ENCODE data around the gene TTC8. TPM values are rescaled to one million over a fixed set of nuclear protein-coding genes. Genes with fewer than 3 reads are reported as not detected.
"Not testable (repeated sequence)": the region's sequence is repeated elsewhere in the genome, so short reads cannot be mapped to it uniquely, and the experiment has no call there.

TTC8 gene
- total RNA-seq, 1 donor from 2014 or later = 12.0 TPM

- peaks cover 0 to 2% (median 0%) of the 10 kb centered on the region in 3 donors for H3K36me3 ChIP-seq (ENCODE audit: control insufficient read depth in 3 of 3, insufficient read depth in 3 of 3, low read length in 3 of 3)
- no peaks in the 10 kb centered on the region for H3K4me1 ChIP-seq (ENCODE audit: control insufficient read depth in 3 of 3, insufficient read depth in 3 of 3, low read length in 3 of 3)
- H3K9ac ChIP-seq (ENCODE audit: low read depth in 1 of 3, low read length in 3 of 3) = no peak overlapping the region
Measured at GRCh38 chr14:88856786-88857366, 32.4 kb downstream of the TTC8 start.

GRCh38 chr14:88857861-88858260, 33.4 kb downstream of the TTC8 start:
- not testable (repeated sequence) for H3K9ac ChIP-seq (ENCODE audit: low read depth in 1 of 3, low read length in 3 of 3); H3K36me3 ChIP-seq (ENCODE audit: control insufficient read depth in 3 of 3, insufficient read depth in 3 of 3, low read length in 3 of 3); H3K27me3 ChIP-seq (ENCODE audit: control insufficient read depth in 3 of 3, insufficient read depth in 3 of 3, low read length in 3 of 3); H3K27ac ChIP-seq (ENCODE audit: low read depth, low read length); H3K4me3 ChIP-seq (ENCODE audit: low read length in 3 of 3); H3K9me3 ChIP-seq (ENCODE audit: control insufficient read depth in 3 of 3, low read length in 3 of 3); H3K4me1 ChIP-seq (ENCODE audit: control insufficient read depth in 3 of 3, insufficient read depth in 3 of 3, low read length in 3 of 3)

More at GRCh38 chr14:88856786-88857366, 32.4 kb downstream of the TTC8 start:
- Histone ChIP-seq H3K4me3 (ENCODE audit: low read length in 3 of 3) (no peak overlapping the region), H3K9me3 (ENCODE audit: control insufficient read depth in 3 of 3, low read length in 3 of 3) (no peaks in the 10 kb centered on the region), H3K27me3 (ENCODE audit: control insufficient read depth in 3 of 3, insufficient read depth in 3 of 3, low read length in 3 of 3) (no peaks in the 10 kb centered on the region), H3K27ac (ENCODE audit: low read depth, low read length) (no peak overlapping the region)

GRCh38 chr14:88859118-88859517, 34.7 kb downstream of the TTC8 start:
- H3K27ac ChIP-seq (ENCODE audit: low read depth, low read length); H3K9me3 ChIP-seq (ENCODE audit: control insufficient read depth in 3 of 3, low read length in 3 of 3); H3K27me3 ChIP-seq (ENCODE audit: control insufficient read depth in 3 of 3, insufficient read depth in 3 of 3, low read length in 3 of 3); H3K9ac ChIP-seq (ENCODE audit: low read depth in 1 of 3, low read length in 3 of 3); H3K36me3 ChIP-seq (ENCODE audit: control insufficient read depth in 3 of 3, insufficient read depth in 3 of 3, low read length in 3 of 3); H3K4me1 ChIP-seq (ENCODE audit: control insufficient read depth in 3 of 3, insufficient read depth in 3 of 3, low read length in 3 of 3); H3K4me3 ChIP-seq (ENCODE audit: low read length in 3 of 3): not testable (repeated sequence)

DNA sequence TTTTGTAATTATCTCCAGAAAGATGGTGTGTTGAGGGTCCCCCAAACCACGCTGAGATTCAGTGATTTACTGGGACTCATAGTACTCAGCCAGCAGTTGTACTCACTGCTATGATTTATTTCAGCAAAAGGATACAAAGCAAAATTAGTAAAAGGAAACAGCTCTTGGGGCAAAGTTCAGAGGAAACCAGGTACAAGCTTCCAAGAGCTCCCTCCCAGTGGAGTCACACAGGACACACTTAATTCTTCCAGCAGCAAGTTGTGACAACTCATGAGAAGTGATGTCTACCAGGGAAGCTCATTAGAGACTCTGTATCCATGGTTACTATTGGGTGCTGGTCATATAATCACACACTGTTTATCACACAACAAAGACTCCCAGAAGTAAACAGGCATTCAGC, 38.7 kb downstream of the TTC8 start:
- H3K27ac ChIP-seq (ENCODE audit: low read depth, low read length) = no peak overlapping the region
- no peaks in the 10 kb centered on the region for H3K9me3 ChIP-seq (ENCODE audit: control insufficient read depth in 3 of 3, low read length in 3 of 3)
- H3K36me3 ChIP-seq (ENCODE audit: control insufficient read depth in 3 of 3, insufficient read depth in 3 of 3, low read length in 3 of 3) = peaks cover 0 to 2% (median 0%) of the 10 kb centered on the region in 3 donors
- no peaks in the 10 kb centered on the region for H3K4me1 ChIP-seq (ENCODE audit: control insufficient read depth in 3 of 3, insufficient read depth in 3 of 3, low read length in 3 of 3)
- H3K9ac ChIP-seq (ENCODE audit: low read depth in 1 of 3, low read length in 3 of 3) = no peak overlapping the region
- no peaks in the 10 kb centered on the region for H3K27me3 ChIP-seq (ENCODE audit: control insufficient read depth in 3 of 3, insufficient read depth in 3 of 3, low read length in 3 of 3)
- no peak overlapping the region for H3K4me3 ChIP-seq (ENCODE audit: low read length in 3 of 3)

DNA sequence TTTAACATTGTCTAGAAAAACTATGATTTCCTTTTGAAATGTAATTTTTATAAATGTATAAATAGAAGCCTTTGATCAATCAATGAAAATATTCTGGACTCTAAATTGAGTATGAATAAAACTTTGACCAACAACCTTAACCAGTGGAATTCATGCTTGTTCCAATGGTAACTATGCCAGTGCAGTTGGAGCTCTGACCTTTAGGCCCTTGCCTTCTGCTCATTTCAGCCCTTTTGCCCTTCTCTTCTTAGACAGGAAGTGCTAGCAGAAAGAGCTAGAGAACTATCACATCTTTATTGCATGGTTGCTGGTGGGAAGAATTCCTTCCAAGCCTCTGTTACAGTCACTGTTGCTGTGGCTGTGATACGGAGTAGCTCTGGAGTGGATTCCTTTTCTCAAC, 39.7 kb downstream of the TTC8 start:
- Histone ChIP-seq H3K27ac (ENCODE audit: low read depth, low read length) (no peak overlapping the region), H3K36me3 (ENCODE audit: control insufficient read depth in 3 of 3, insufficient read depth in 3 of 3, low read length in 3 of 3) (peaks cover 0 to 2% (median 0%) of the 10 kb centered on the region in 3 donors), H3K4me3 (ENCODE audit: low read length in 3 of 3) (no peak overlapping the region), H3K4me1 (ENCODE audit: control insufficient read depth in 3 of 3, insufficient read depth in 3 of 3, low read length in 3 of 3) (no peaks in the 10 kb centered on the region), H3K27me3 (ENCODE audit: control insufficient read depth in 3 of 3, insufficient read depth in 3 of 3, low read length in 3 of 3) (no peaks in the 10 kb centered on the region), H3K9ac (ENCODE audit: low read depth in 1 of 3, low read length in 3 of 3) (no peak overlapping the region), H3K9me3 (ENCODE audit: control insufficient read depth in 3 of 3, low read length in 3 of 3) (no peaks in the 10 kb centered on the region)

GRCh38 chr14:88866305-88866704, 41.9 kb downstream of the TTC8 start:
- Histone ChIP-seq H3K9me3 (ENCODE audit: control insufficient read depth in 3 of 3, low read length in 3 of 3) (no peaks in the 10 kb centered on the region), H3K4me3 (ENCODE audit: low read length in 3 of 3) (no peak overlapping the region), H3K4me1 (ENCODE audit: control insufficient read depth in 3 of 3, insufficient read depth in 3 of 3, low read length in 3 of 3) (no peaks in the 10 kb centered on the region), H3K27me3 (ENCODE audit: control insufficient read depth in 3 of 3, insufficient read depth in 3 of 3, low read length in 3 of 3) (no peaks in the 10 kb centered on the region), H3K9ac (ENCODE audit: low read depth in 1 of 3, low read length in 3 of 3) (no peak overlapping the region), H3K27ac (ENCODE audit: low read depth, low read length) (no peak overlapping the region), H3K36me3 (ENCODE audit: control insufficient read depth in 3 of 3, insufficient read depth in 3 of 3, low read length in 3 of 3) (peaks cover 0 to 2% (median 0%) of the 10 kb centered on the region in 3 donors)

- H3K4me1 ChIP-seq (ENCODE audit: control insufficient read depth in 3 of 3, insufficient read depth in 3 of 3, low read length in 3 of 3) = no peaks in the 10 kb centered on the region
- H3K4me3 ChIP-seq (ENCODE audit: low read length in 3 of 3) = no peak overlapping the region
- H3K9me3 ChIP-seq (ENCODE audit: control insufficient read depth in 3 of 3, low read length in 3 of 3) = no peaks in the 10 kb centered on the region
- no peak overlapping the region for H3K9ac ChIP-seq (ENCODE audit: low read depth in 1 of 3, low read length in 3 of 3)
- peaks cover 0 to 4% (median 0%) of the 10 kb centered on the region in 3 donors for H3K36me3 ChIP-seq (ENCODE audit: control insufficient read depth in 3 of 3, insufficient read depth in 3 of 3, low read length in 3 of 3)
- no peak overlapping the region for H3K27ac ChIP-seq (ENCODE audit: low read depth, low read length)
- H3K27me3 ChIP-seq (ENCODE audit: control insufficient read depth in 3 of 3, insufficient read depth in 3 of 3, low read length in 3 of 3) = no peaks in the 10 kb centered on the region
Measured at GRCh38 chr14:88868558-88869159, 44.2 kb downstream of the TTC8 start.

DNA sequence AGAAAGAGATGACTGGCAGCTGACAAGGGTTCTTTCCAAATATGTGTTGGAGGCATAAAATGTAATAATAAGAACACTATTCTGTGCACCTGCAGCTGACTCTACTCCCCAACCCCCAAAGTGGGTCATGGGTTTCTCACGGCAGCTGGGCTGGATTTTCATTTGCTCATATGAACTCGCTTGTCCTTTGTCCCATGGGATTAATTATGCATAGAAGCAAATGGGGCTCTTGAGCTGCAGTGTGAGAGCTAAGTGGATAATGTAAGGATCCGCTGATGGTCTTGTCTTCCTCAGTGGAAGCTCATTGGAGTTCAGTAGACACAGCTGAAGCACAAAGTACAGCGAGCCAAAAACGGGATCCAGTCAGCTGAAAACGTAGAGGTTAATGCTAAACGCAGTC, 46.3 kb downstream of the TTC8 start:
- Histone ChIP-seq H3K9me3 (ENCODE audit: control insufficient read depth in 3 of 3, low read length in 3 of 3) (no peaks in the 10 kb centered on the region), H3K36me3 (ENCODE audit: control insufficient read depth in 3 of 3, insufficient read depth in 3 of 3, low read length in 3 of 3) (peaks cover 0 to 4% (median 0%) of the 10 kb centered on the region in 3 donors), H3K4me1 (ENCODE audit: control insufficient read depth in 3 of 3, insufficient read depth in 3 of 3, low read length in 3 of 3) (no peaks in the 10 kb centered on the region), H3K9ac (ENCODE audit: low read depth in 1 of 3, low read length in 3 of 3) (no peak overlapping the region), H3K4me3 (ENCODE audit: low read length in 3 of 3) (no peak overlapping the region), H3K27ac (ENCODE audit: low read depth, low read length) (no peak overlapping the region), H3K27me3 (ENCODE audit: control insufficient read depth in 3 of 3, insufficient read depth in 3 of 3, low read length in 3 of 3) (no peaks in the 10 kb centered on the region)

- Histone ChIP-seq H3K9me3 (ENCODE audit: control insufficient read depth in 3 of 3, low read length in 3 of 3) (no peaks in the 10 kb centered on the region), H3K4me3 (ENCODE audit: low read length in 3 of 3) (no peak overlapping the region), H3K4me1 (ENCODE audit: control insufficient read depth in 3 of 3, insufficient read depth in 3 of 3, low read length in 3 of 3) (no peaks in the 10 kb centered on the region), H3K27ac (ENCODE audit: low read depth, low read length) (no peak overlapping the region), H3K9ac (ENCODE audit: low read depth in 1 of 3, low read length in 3 of 3) (no peak overlapping the region), H3K36me3 (ENCODE audit: control insufficient read depth in 3 of 3, insufficient read depth in 3 of 3, low read length in 3 of 3) (peaks cover 0 to 4% (median 0%) of the 10 kb centered on the region in 3 donors), H3K27me3 (ENCODE audit: control insufficient read depth in 3 of 3, insufficient read depth in 3 of 3, low read length in 3 of 3) (no peaks in the 10 kb centered on the region)
Measured at GRCh38 chr14:88871429-88871828, 47.0 kb downstream of the TTC8 start.

DNA sequence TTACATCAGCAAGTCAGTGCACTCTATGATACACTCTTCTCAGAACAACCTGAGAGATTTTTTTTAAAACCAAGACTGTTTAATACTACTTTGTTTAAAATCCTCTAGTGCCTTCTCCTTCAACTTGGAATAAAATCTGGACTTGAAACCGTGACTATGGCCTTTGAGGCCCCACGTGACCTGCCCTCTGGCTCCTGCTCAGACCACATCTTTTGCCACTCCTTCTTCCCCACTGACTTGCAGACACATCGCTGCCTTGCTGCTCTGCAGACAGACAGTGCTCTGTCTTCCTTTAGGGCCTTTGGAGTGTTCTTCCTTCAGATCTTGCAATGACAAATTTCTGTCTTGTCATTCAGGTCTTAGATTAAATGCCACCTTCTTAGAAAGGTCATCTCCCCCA, 48.5 kb downstream of the TTC8 start:
- Histone ChIP-seq H3K36me3 (ENCODE audit: control insufficient read depth in 3 of 3, insufficient read depth in 3 of 3, low read length in 3 of 3) (peaks cover 0 to 4% (median 0%) of the 10 kb centered on the region in 3 donors), H3K4me1 (ENCODE audit: control insufficient read depth in 3 of 3, insufficient read depth in 3 of 3, low read length in 3 of 3) (no peaks in the 10 kb centered on the region), H3K27me3 (ENCODE audit: control insufficient read depth in 3 of 3, insufficient read depth in 3 of 3, low read length in 3 of 3) (no peaks in the 10 kb centered on the region), H3K27ac (ENCODE audit: low read depth, low read length) (no peak overlapping the region), H3K9ac (ENCODE audit: low read depth in 1 of 3, low read length in 3 of 3) (no peak overlapping the region), H3K4me3 (ENCODE audit: low read length in 3 of 3) (no peak overlapping the region), H3K9me3 (ENCODE audit: control insufficient read depth in 3 of 3, low read length in 3 of 3) (no peaks in the 10 kb centered on the region)
